ENCODE measurements around the gene KBTBD4. TPM values are rescaled to one million over a fixed set of nuclear protein-coding genes. Genes with fewer than 3 reads are reported as not detected.

Gene KBTBD4
- total RNA-seq, 1 donor from 2014 or later = 14.2 TPM

GRCh38 chr11:47587723-47588326, 9.1 kb upstream of the KBTBD4 start:
- no peak overlapping the region for H3K27ac Mint-ChIP-seq

GRCh38 chr11:47587039-47587716, 8.4 kb upstream of the KBTBD4 start:
- DNase-seq (ENCODE audit: low spot score) = no peak
- Mint-ChIP-seq H3K4me3 (ENCODE audit: low read depth) (no peak overlapping the region), H3K4me1 (ENCODE audit: low read depth) (peaks cover 3% of the 10 kb centered on the region), H3K36me3 (ENCODE audit: low read depth) (peaks cover 24% of the 10 kb centered on the region), H3K27me3 (ENCODE audit: low read depth) (no peaks in the 10 kb centered on the region), H3K27ac (no peak overlapping the region), H3K9me3 (no peaks in the 10 kb centered on the region)
- intact Hi-C loops (cut with micrococcal nuclease) = no loop called here

More at GRCh38 chr11:47587723-47588326, 9.1 kb upstream of the KBTBD4 start:
- H3K4me3 Mint-ChIP-seq (ENCODE audit: low read depth) = no peak overlapping the region
- H3K9me3 Mint-ChIP-seq = no peaks in the 10 kb centered on the region
- no peak for DNase-seq (ENCODE audit: low spot score)
- H3K4me1 Mint-ChIP-seq (ENCODE audit: low read depth) = peaks cover 3% of the 10 kb centered on the region
- intact Hi-C loops (cut with micrococcal nuclease) = no loop called here
- H3K36me3 Mint-ChIP-seq (ENCODE audit: low read depth) = peaks cover 20% of the 10 kb centered on the region
- H3K27me3 Mint-ChIP-seq (ENCODE audit: low read depth) = peaks cover 5% of the 10 kb centered on the region

- no peak within 1 kb of the TSS for H3K27ac Mint-ChIP-seq
Observed at GRCh38 chr11:47586098-47586855, 7.5 kb upstream of the KBTBD4 start, which contains the start of gene FAM180B. Gene FAM180B, plus strand, starts transcription at chr11:47586678. Its CDS starts 91 bp downstream, at chr11:47586769.

GRCh38 chr11:47583844-47584243, 5.1 kb upstream of the KBTBD4 start:
- H3K9me3 Mint-ChIP-seq = no peaks in the 10 kb centered on the region
- peaks cover 9% of the 10 kb centered on the region for H3K4me1 Mint-ChIP-seq (ENCODE audit: low read depth)
- no peak overlapping the region for H3K4me3 Mint-ChIP-seq (ENCODE audit: low read depth)
- no peak overlapping the region for H3K27ac Mint-ChIP-seq
- no peaks in the 10 kb centered on the region for H3K27me3 Mint-ChIP-seq (ENCODE audit: low read depth)
- intact Hi-C loops (cut with micrococcal nuclease) = no loop called here
- peaks cover 47% of the 10 kb centered on the region for H3K36me3 Mint-ChIP-seq (ENCODE audit: low read depth)
- no peak for DNase-seq (ENCODE audit: low spot score)

More at GRCh38 chr11:47586098-47586855, 7.5 kb upstream of the KBTBD4 start, which contains the start of gene FAM180B:
- DNase-seq (ENCODE audit: low spot score) = no peak
- Mint-ChIP-seq H3K4me3 (ENCODE audit: low read depth) (no peak within 1 kb of the TSS), H3K27me3 (ENCODE audit: low read depth) (no peaks in the 10 kb centered on the region), H3K36me3 (ENCODE audit: low read depth) (peaks cover 33% of the 10 kb centered on the region), H3K9me3 (no peaks in the 10 kb centered on the region), H3K4me1 (ENCODE audit: low read depth) (no peaks in the 10 kb centered on the region)
- intact Hi-C loops (cut with micrococcal nuclease) = no loop called here

- Mint-ChIP-seq H3K4me3 (ENCODE audit: low read depth) (peak overlapping the region; percentile 100), H3K27me3 (ENCODE audit: low read depth) (no peaks in the 10 kb centered on the region), H3K36me3 (ENCODE audit: low read depth) (peaks cover 74% of the 10 kb centered on the region), H3K9me3 (no peaks in the 10 kb centered on the region), H3K27ac (peak overlapping the region; percentile 98), H3K4me1 (ENCODE audit: low read depth) (peaks cover 25% of the 10 kb centered on the region)
- intact Hi-C loops (cut with micrococcal nuclease) = loop anchor here (1.0 to 10.0 kb wide), 2 partner anchors 11 to 267 kb away; partner anchors contain the start of gene NUP160
- no peak for DNase-seq (ENCODE audit: low spot score)
Observed at GRCh38 chr11:47577460-47578041, 1.2 kb downstream of the KBTBD4 start.

GRCh38 chr11:47573321-47573720, 5.4 kb downstream of the KBTBD4 start:
- no peak overlapping the region for H3K4me3 Mint-ChIP-seq (ENCODE audit: low read depth)
- H3K36me3 Mint-ChIP-seq (ENCODE audit: low read depth) = peaks cover 73% of the 10 kb centered on the region
- DNase-seq (ENCODE audit: low spot score) = no peak
- no peaks in the 10 kb centered on the region for H3K9me3 Mint-ChIP-seq
- intact Hi-C loops (cut with micrococcal nuclease) = loop anchor here (10.0 kb wide), 1 partner anchor 271 kb away; the partner anchor contains the start of gene NUP160
- H3K4me1 Mint-ChIP-seq (ENCODE audit: low read depth) = peaks cover 14% of the 10 kb centered on the region
- no peaks in the 10 kb centered on the region for H3K27me3 Mint-ChIP-seq (ENCODE audit: low read depth)
- H3K27ac Mint-ChIP-seq = no peak overlapping the region

- H3K9me3 Mint-ChIP-seq = no peaks in the 10 kb centered on the region
- H3K4me3 Mint-ChIP-seq (ENCODE audit: low read depth) = no peak overlapping the region
- H3K36me3 Mint-ChIP-seq (ENCODE audit: low read depth) = peaks cover 69% of the 10 kb centered on the region
- no peaks in the 10 kb centered on the region for H3K27me3 Mint-ChIP-seq (ENCODE audit: low read depth)
- intact Hi-C loops (cut with micrococcal nuclease) = loop anchor here (10.0 kb wide), 1 partner anchor 272 kb away; the partner anchor contains the start of gene NUP160
- DNase-seq (ENCODE audit: low spot score) = no peak
- peaks cover 10% of the 10 kb centered on the region for H3K4me1 Mint-ChIP-seq (ENCODE audit: low read depth)
- no peak overlapping the region for H3K27ac Mint-ChIP-seq
Observed at GRCh38 chr11:47572715-47573255, 6.0 kb downstream of the KBTBD4 start.

- intact Hi-C loops (cut with micrococcal nuclease) = loop anchor here (10.0 kb wide), 1 partner anchor 273 kb away; the partner anchor contains the start of gene NUP160
- H3K36me3 Mint-ChIP-seq (ENCODE audit: low read depth) = peaks cover 62% of the 10 kb centered on the region
- H3K27me3 Mint-ChIP-seq (ENCODE audit: low read depth) = no peaks in the 10 kb centered on the region
- no peak overlapping the region for H3K4me3 Mint-ChIP-seq (ENCODE audit: low read depth)
- no peak for DNase-seq (ENCODE audit: low spot score)
- peaks cover 1% of the 10 kb centered on the region for H3K4me1 Mint-ChIP-seq (ENCODE audit: low read depth)
- no peaks in the 10 kb centered on the region for H3K9me3 Mint-ChIP-seq
- no peak overlapping the region for H3K27ac Mint-ChIP-seq
Observed at GRCh38 chr11:47571895-47572294, 6.9 kb downstream of the KBTBD4 start.

GRCh38 chr11:47571357-47571729, 7.4 kb downstream of the KBTBD4 start:
- Mint-ChIP-seq H3K4me1 (ENCODE audit: low read depth) (peaks cover 6% of the 10 kb centered on the region), H3K9me3 (no peaks in the 10 kb centered on the region), H3K36me3 (ENCODE audit: low read depth) (peaks cover 57% of the 10 kb centered on the region), H3K27me3 (ENCODE audit: low read depth) (no peaks in the 10 kb centered on the region), H3K4me3 (ENCODE audit: low read depth) (no peak overlapping the region), H3K27ac (peak overlapping the region; percentile 14)
- DNase-seq (ENCODE audit: low spot score) = no peak
- intact Hi-C loops (cut with micrococcal nuclease) = loop anchor here (10.0 kb wide), 1 partner anchor 273 kb away; the partner anchor contains the start of gene NUP160

- no peak for DNase-seq (ENCODE audit: low spot score)
- peaks cover 6% of the 10 kb centered on the region for H3K4me1 Mint-ChIP-seq (ENCODE audit: low read depth)
- peaks cover 55% of the 10 kb centered on the region for H3K36me3 Mint-ChIP-seq (ENCODE audit: low read depth)
- H3K4me3 Mint-ChIP-seq (ENCODE audit: low read depth) = no peak overlapping the region
- intact Hi-C loops (cut with micrococcal nuclease) = loop anchor here (10.0 kb wide), 1 partner anchor 274 kb away; the partner anchor contains the start of gene NUP160
- no peak overlapping the region for H3K27ac Mint-ChIP-seq
- no peaks in the 10 kb centered on the region for H3K27me3 Mint-ChIP-seq (ENCODE audit: low read depth)
- H3K9me3 Mint-ChIP-seq = no peaks in the 10 kb centered on the region
Observed at GRCh38 chr11:47570651-47571356, 8.0 kb downstream of the KBTBD4 start.

GRCh38 chr11:47569646-47570045, 9.1 kb downstream of the KBTBD4 start:
- DNase-seq (ENCODE audit: low spot score) = no peak
- H3K4me1 Mint-ChIP-seq (ENCODE audit: low read depth) = peaks cover 9% of the 10 kb centered on the region
- no peaks in the 10 kb centered on the region for H3K27me3 Mint-ChIP-seq (ENCODE audit: low read depth)
- H3K36me3 Mint-ChIP-seq (ENCODE audit: low read depth) = peaks cover 46% of the 10 kb centered on the region
- no peak overlapping the region for H3K27ac Mint-ChIP-seq
- intact Hi-C loops (cut with micrococcal nuclease) = loop anchor here (10.0 kb wide), 1 partner anchor 275 kb away; the partner anchor contains the start of gene NUP160
- no peak overlapping the region for H3K4me3 Mint-ChIP-seq (ENCODE audit: low read depth)
- H3K9me3 Mint-ChIP-seq = no peaks in the 10 kb centered on the region

Data from activated T-helper 2 cell treated with anti-CD3 and anti-CD28 coated beads, Interferon-gamma antibody, Interleukin-2, Interleukin-4, amounts not matched to agents 10 μg/mL and 5 μg/mL and 100 μg/mL, durations not matched to agents 14 hours and 24 hours and 36 hours (primary cell).